Activated T-cell treated with anti-CD3 and anti-CD28 coated beads for 1 hour (primary cell): ENCODE data around the gene DCLK1.

ENCODE experiments used
- DNase-seq: peaks from one replicate; pipeline ENCODE4 v3.0.0-alpha.2; 2020; ENCODE audit warnings: low read depth

The DCLK1 gene

GRCh38 chr13:35824825-35825224 is 306.4 kb downstream of the DCLK1 start:
- no peak for DNase-seq

- no peak for DNase-seq
Observed at GRCh38 chr13:35824395-35824794, 306.8 kb downstream of the DCLK1 start.

- no peak for DNase-seq
Observed at GRCh38 chr13:35822666-35823065, 308.5 kb downstream of the DCLK1 start.

GRCh38 chr13:35818633-35819067 is 312.5 kb downstream of the DCLK1 start:
- DNase-seq = no peak

DNA sequence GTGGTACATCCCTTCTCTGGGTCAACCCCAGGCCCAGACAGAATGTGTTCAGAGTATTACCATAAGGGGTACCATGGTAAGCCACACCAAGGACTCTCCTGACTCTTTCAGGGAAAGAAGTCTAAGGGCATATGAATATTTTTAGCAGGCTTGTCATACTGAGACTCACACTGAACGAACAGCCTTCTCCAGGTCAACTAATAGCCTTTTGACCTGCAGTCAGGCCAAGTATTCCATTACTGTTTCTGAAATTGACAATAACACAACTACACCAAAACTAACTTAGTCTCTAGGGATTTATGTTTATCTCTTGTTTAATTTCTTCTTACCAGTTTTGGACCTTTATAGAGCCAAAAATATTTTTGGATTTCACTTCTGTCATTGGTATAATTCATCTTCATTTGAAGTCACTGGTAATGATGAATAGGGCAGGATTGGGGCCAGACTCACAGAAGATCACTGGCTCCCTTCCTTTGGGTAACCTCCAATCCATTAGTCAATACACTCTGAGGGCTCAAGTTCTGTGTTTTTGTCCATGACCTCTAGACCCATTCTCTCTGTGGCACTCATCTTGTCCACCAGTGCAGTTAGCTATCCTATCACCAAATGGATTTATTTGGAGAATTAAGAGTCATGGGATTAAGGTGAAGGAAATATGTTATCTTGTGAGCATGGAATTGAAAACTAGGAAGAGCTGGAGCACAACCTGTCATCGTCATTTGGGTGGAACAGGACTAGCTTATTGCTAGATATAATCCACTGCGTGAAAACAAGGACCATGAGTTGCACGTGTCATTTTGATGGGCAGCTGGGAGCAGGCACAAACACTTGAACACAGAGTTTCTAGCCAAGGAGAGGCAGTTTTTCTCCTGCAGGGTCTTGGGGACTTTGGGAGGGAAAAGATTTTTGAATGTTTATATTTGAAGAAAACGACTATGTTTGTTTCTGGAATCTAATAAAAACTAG is 313.3 kb downstream of the DCLK1 start:
- DNase-seq = no peak

- DNase-seq = no peak
Observed at GRCh38 chr13:35814605-35815011, 316.6 kb downstream of the DCLK1 start.

DNA sequence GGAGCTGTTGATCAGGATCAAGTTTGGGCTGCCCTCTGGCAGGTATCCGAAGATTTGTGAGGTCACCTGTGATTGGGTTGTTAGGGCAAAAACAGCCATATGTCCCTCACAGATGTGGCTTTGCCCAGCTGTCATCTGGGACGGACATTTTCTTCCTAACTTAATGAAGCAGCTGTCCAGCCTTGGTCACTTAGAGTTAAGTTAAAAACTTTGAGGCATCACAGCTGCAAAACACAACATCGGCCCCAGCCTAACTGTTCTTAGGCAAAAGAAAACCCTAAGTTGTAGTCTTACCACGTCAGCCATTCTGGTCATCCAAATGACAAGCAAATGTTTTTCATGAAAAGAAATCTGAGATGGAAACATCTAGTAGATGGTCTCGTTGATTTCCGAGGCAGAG is 318.4 kb downstream of the DCLK1 start:
- no peak for DNase-seq

DNA sequence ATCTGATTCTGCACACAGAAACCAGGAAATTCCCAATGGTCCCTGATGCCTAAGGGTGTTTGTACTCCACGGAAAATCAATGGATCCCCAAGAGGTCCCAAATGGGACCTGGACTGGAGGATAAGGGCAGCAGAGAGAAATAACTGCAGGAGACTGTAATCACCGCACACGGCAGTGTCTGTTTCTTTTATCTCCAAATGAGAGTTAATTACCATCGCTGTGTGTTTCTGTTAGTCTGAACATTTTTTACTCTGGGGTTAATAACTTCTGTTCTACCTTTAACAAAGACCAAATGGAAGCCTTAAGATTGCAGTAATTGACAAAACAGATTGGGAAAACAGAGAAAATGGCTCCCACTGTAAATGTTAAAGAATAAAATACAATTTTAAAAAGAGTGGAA is 320.9 kb downstream of the DCLK1 start:
- DNase-seq = no peak

GRCh38 chr13:35808846-35809245 is 322.3 kb downstream of the DCLK1 start:
- DNase-seq = no peak

DNA sequence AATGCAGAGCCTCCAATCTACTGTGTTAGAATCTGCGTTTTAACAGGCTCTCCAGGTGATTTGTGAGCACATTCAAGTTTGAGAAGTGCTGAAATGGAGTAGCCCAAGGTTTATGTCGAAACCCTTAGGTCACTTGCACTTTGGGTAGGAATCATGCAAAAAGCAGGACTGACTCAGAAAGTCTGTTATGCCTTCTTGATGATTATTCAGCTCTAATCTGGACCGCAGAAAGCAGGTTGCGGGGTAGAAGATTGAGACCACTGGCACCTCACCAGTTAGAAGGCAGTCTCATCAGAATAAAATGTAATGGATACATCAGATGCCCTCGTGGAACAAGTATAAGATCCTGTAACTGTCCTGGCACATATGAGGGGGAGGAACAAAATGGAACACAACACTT is 326.3 kb downstream of the DCLK1 start:
- no peak for DNase-seq

GRCh38 chr13:35797991-35798390 is 333.2 kb downstream of the DCLK1 start:
- DNase-seq = no peak

DNA sequence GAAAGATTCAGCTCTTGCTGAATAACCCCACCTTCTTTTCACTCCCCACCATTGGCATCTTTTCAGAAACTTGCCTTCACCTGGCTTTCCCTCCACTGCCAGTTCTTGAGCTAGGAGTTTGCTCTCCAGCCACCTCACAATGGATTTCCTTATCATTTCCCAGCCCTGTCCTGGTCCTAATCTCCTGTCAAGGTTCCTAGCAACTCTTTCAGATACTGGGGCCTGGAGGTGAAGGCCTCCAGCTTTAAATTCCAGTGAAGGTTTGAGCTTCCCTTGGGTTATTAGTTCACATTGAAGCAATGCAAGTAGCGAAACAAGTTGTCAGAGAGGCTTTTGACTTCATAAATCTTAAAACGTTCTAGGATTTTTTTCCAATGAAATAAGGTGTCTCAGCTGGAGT is 333.9 kb downstream of the DCLK1 start:
- DNase-seq = no peak

DNA sequence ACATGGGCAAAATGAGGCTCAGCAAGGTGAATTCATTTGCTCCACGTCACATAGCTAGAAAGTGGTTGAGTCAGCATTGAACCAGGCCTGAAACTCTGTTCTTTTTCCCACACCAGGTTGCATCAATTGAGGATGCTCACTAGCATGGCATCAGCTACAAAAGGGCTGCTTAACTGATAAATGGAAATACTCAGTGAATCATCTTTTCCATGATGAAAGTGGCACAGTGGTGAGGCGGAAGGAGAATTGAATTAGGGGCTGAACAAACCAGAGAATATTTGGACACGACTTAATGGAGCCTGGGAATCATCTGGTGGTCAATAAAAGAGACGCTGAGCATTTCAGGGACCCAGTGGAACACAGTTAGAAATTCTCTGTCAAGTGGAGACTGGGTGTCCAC is 334.6 kb downstream of the DCLK1 start:
- DNase-seq = no peak

GRCh38 chr13:35794734-35795389 is 336.3 kb downstream of the DCLK1 start:
- no peak for DNase-seq

- no peak for DNase-seq
Observed at GRCh38 chr13:35793823-35794222, 337.4 kb downstream of the DCLK1 start.

- DNase-seq = no peak
Observed at GRCh38 chr13:35792911-35793310, 338.3 kb downstream of the DCLK1 start.

DNA sequence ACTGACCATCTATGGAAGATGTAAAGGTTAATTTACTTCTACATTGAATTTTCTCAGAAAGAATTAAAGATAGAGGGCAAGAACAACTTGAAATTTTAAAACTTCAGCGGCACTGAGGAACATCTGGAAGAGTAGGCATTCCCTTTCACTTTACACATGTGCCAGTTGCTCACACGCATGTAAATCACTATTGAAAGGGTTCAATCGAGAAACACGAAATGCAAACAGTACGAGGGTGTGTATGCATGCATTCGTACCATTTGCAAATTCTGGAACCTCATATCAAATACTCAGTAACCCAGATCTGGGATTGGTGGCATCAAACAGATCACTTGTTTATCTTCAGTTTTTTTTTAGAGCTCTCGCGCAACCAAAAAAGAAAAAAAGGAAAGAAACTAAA is 339.2 kb downstream of the DCLK1 start:
- no peak for DNase-seq

GRCh38 chr13:35791184-35791851 is 339.9 kb downstream of the DCLK1 start:
- DNase-seq = no peak

- no peak for DNase-seq
Observed at GRCh38 chr13:35789335-35790165, 341.6 kb downstream of the DCLK1 start.

DNA sequence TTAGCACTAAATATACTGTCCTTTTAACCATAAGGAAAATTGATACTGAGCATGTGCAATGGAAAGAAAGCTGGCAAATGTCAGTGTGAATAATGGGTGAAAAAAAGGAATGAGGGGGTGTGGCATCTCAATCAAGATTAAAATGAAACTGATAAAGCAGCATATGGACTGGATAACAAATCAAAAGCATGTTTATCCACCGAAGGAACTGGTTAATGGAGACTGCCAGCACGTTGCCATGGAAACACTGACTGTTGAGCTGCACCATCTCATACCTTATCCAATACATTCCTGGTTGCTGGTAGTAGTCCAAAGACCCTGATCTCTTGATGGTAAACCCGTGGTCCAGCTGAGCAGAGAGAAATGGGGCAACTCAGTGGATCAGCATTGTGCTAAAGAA is 343.2 kb downstream of the DCLK1 start:
- DNase-seq = no peak

GRCh38 chr13:35785576-35786303 is 345.4 kb downstream of the DCLK1 start:
- DNase-seq = no peak
